ENCODE measurements around the gene MALT1. TPM values are rescaled to one million over a fixed set of nuclear protein-coding genes. Genes with fewer than 3 reads are reported as not detected.

Gene MALT1
- total RNA-seq, 2 experiments from 2014 or later, result 57.8 to 67.5 TPM

GRCh38 chr18:58745914-58746313 lies 74.6 kb downstream of the MALT1 start:
- Mint-ChIP-seq H3K4me3 (no peak overlapping the region), H3K27ac (no peak overlapping the region), H3K36me3 (ENCODE audit: low read depth) (peaks cover 65% of the 10 kb centered on the region), H3K4me1 (ENCODE audit: low read depth) (peaks cover under 1% of the 10 kb centered on the region), H3K9me3 (peaks cover 15% of the 10 kb centered on the region), H3K27me3 (no peaks in the 10 kb centered on the region)
- POLR2A ChIA-PET, result interaction anchor here (0.8 kb wide), 1 partner anchor 87 kb away, joined by 3 read pairs; no protein-coding TSS in a partner anchor
- intact Hi-C loops (cut with micrococcal nuclease), result no loop called here
- ATAC-seq, result no peak
- no peak for TF ChIP-seq CTCF (IDR thresholded peaks at IDR 0.05)
- no peak for DNase-seq
- CTCF ChIA-PET, result interaction anchor here (0.9 to 2.8 kb wide), 7 partner anchors 18 to 250 kb away, joined by 3 to 25 read pairs (median 3); no protein-coding TSS in a partner anchor

- DNase-seq, result no peak
- CTCF ChIA-PET, result interaction anchor here (8.5 kb wide), 1 partner anchor 15 kb away, joined by 85 read pairs; no protein-coding TSS in a partner anchor
- no peak for TF ChIP-seq CTCF (IDR thresholded peaks at IDR 0.05)
- Mint-ChIP-seq H3K4me3 (no peak overlapping the region), H3K27me3 (no peaks in the 10 kb centered on the region), H3K9me3 (peaks cover 15% of the 10 kb centered on the region), H3K4me1 (ENCODE audit: low read depth) (peaks cover 3% of the 10 kb centered on the region), H3K36me3 (ENCODE audit: low read depth) (peaks cover 61% of the 10 kb centered on the region), H3K27ac (no peak overlapping the region)
- POLR2A ChIA-PET, result interaction anchor here (0.6 to 1.0 kb wide), 2 partner anchors 65 to 78 kb away, joined by 3 read pairs; partner anchors contain the start of gene MALT1
- no peak for ATAC-seq
- intact Hi-C loops (cut with micrococcal nuclease), result no loop called here
Observed at GRCh38 chr18:58748899-58749595, 77.8 kb downstream of the MALT1 start.

- TF ChIP-seq CTCF (IDR thresholded peaks at IDR 0.05), result no peak
- Mint-ChIP-seq H3K4me1 (ENCODE audit: low read depth) (peaks cover 27% of the 10 kb centered on the region), H3K9me3 (peaks cover 6% of the 10 kb centered on the region), H3K4me3 (no peak overlapping the region), H3K27ac (no peak overlapping the region), H3K36me3 (ENCODE audit: low read depth) (peaks cover 20% of the 10 kb centered on the region), H3K27me3 (no peaks in the 10 kb centered on the region)
- intact Hi-C loops (cut with micrococcal nuclease), result no loop called here
- CTCF ChIA-PET, result interaction anchor here (0.8 to 8.5 kb wide), 3 partner anchors 10 to 222 kb away, joined by 3 to 85 read pairs (median 4); no protein-coding TSS in a partner anchor
- POLR2A ChIA-PET, result interaction anchor here (1.1 to 1.2 kb wide), 2 partner anchors 163 to 249 kb away, joined by 3 read pairs; no protein-coding TSS in a partner anchor
- DNase-seq (no peak), ATAC-seq (no peak)
Observed at GRCh38 chr18:58753976-58754375, 82.7 kb downstream of the MALT1 start.

GRCh38 chr18:58754544-58755068 lies 83.3 kb downstream of the MALT1 start:
- peak; percentile 45 for ATAC-seq

More at GRCh38 chr18:58754544-58755068, 83.3 kb downstream of the MALT1 start:
- Mint-ChIP-seq H3K4me3 (no peak overlapping the region), H3K9me3 (peaks cover 4% of the 10 kb centered on the region), H3K4me1 (ENCODE audit: low read depth) (peaks cover 27% of the 10 kb centered on the region), H3K27ac (peak overlapping the region; percentile 75), H3K36me3 (ENCODE audit: low read depth) (peaks cover 14% of the 10 kb centered on the region), H3K27me3 (no peaks in the 10 kb centered on the region)
- ChIA-PET CTCF (interaction anchor here (1.0 to 8.5 kb wide), 5 partner anchors 9 to 225 kb away, joined by 3 to 85 read pairs (median 8); no protein-coding TSS in a partner anchor), POLR2A (interaction anchor here (1.1 to 2.5 kb wide), 3 partner anchors 84 to 250 kb away, joined by 3 to 9 read pairs (median 3); partner anchors contain the start of gene MALT1)
- DNase-seq, result peak; percentile 29
- intact Hi-C loops (cut with micrococcal nuclease), result no loop called here
- TF ChIP-seq CTCF (IDR thresholded peaks at IDR 0.05), result no peak

Measured in activated CD8-positive, alpha-beta T cell treated with anti-CD3 and anti-CD28 coated beads for 36 hours (primary cell).